ENCODE measurements around the gene IPO4.

DNA sequence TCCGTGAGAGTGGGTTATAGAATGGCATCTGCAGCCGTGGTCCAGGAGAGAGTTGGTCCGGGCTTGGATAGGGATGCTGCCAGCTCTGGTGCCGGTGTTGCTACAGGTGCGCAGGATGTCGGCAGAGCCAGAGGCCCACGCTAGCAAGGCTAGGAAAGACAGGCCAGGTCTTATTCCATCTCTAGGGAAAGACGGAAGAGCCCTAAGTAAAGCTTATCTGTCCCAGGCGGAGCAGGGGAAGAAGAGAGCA lies 53.1 kb downstream of the IPO4 start:
- TF ChIP-seq, protein P1, sequence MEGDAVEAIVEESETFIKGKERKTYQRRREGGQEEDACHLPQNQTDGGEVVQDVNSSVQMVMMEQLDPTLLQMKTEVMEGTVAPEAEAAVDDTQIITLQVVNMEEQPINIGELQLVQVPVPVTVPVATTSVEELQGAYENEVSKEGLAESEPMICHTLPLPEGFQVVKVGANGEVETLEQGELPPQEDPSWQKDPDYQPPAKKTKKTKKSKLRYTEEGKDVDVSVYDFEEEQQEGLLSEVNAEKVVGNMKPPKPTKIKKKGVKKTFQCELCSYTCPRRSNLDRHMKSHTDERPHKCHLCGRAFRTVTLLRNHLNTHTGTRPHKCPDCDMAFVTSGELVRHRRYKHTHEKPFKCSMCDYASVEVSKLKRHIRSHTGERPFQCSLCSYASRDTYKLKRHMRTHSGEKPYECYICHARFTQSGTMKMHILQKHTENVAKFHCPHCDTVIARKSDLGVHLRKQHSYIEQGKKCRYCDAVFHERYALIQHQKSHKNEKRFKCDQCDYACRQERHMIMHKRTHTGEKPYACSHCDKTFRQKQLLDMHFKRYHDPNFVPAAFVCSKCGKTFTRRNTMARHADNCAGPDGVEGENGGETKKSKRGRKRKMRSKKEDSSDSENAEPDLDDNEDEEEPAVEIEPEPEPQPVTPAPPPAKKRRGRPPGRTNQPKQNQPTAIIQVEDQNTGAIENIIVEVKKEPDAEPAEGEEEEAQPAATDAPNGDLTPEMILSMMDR (conservative IDR thresholded peaks at IDR 0.05 in 1 of 2, IDR thresholded peaks at IDR 0.05 in 1 of 2; ENCODE audit: low read depth in 1 of 2, low read length in 2 of 2), result no peak
- TF ChIP-seq EZH2 (IDR thresholded peaks at IDR 0.05; ENCODE audit: low read length, missing control alignments), result no peak

Measured in fibroblast of lung (primary cell).